WTC11 (cell line): Measurements from ENCODE around the gene DLX6. TPM values are rescaled to one million over a fixed set of nuclear protein-coding genes. Genes with fewer than 3 reads are reported as not detected.
A peak's percentile ranks its signal among the peaks of the same experiment; 100 is the strongest.

ENCODE experiments used
- ATAC-seq: fragments of 200-7000 bp; cut with Tn5 transposase; 2 replicates; pipeline ENCODE4 v1.10.0; 2021; ENCODE audit warnings: mild to moderate bottlenecking, moderate library complexity
- CTCF ChIA-PET: fragments of 300-600 bp; sonication (Branson Sonifier 250); formaldehyde crosslinking; loops from one replicate; lab custom pipeline; 2021; ENCODE audit warnings: antibody characterized with exemption; lab: Charles Lee
- POLR2A ChIA-PET: fragments of 350-600 bp; sonication (Branson Sonifier 250); formaldehyde crosslinking; loops from one replicate; lab custom pipeline; 2021; ENCODE audit warnings: antibody characterized with exemption; lab: Charles Lee
- DNase-seq: peaks from one replicate; pipeline ENCODE4 v3.0.0; 2021; ENCODE audit warnings: low spot score
- H3K27ac Mint-ChIP-seq: 2 replicates; pipeline ENCODE4 v1.8.0; 2021; ENCODE audit warnings: mixed read lengths
- H3K27me3 Mint-ChIP-seq: 2 replicates; pipeline ENCODE4 v1.8.0; 2021; ENCODE audit warnings: low read depth, mild to moderate bottlenecking, moderate library complexity, mixed read lengths
- H3K36me3 Mint-ChIP-seq: 2 replicates; pipeline ENCODE4 v1.8.0; 2021; ENCODE audit warnings: mixed read lengths
- H3K4me1 Mint-ChIP-seq: 2 replicates; pipeline ENCODE4 v1.8.0; 2022; ENCODE audit warnings: mixed read lengths
- H3K4me3 Mint-ChIP-seq: 2 replicates; pipeline ENCODE4 v1.8.0; 2021; ENCODE audit warnings: mild to moderate bottlenecking, moderate library complexity, mixed read lengths
- H3K9me3 Mint-ChIP-seq: 2 replicates; pipeline ENCODE4 v1.8.0; 2021; ENCODE audit warnings: mixed read lengths
- CREM ChIP-seq: sonication (generic); formaldehyde crosslinking; IDR thresholded peaks from 2 replicates; pipeline ENCODE4 v1.8.1; 2022; ENCODE audit warnings: mild to moderate bottlenecking, missing genetic modification reagents, moderate library complexity
- EMX1 ChIP-seq: fragments of 250-450 bp; sonication (Bioruptor Pico); IDR thresholded peaks from 2 replicates; pipeline ENCODE4 v1.8.0; 2021; ENCODE audit warnings: mild to moderate bottlenecking
- ESRRA ChIP-seq: sonication (generic); formaldehyde crosslinking; IDR thresholded peaks from 2 replicates; pipeline ENCODE4 v1.8.1; 2022; ENCODE audit warnings: mild to moderate bottlenecking, missing genetic modification reagents, borderline replicate concordance
- MAX ChIP-seq: sonication (generic); formaldehyde crosslinking; IDR thresholded peaks from 2 replicates; pipeline ENCODE4 v1.8.0; 2022; ENCODE audit warnings: mild to moderate bottlenecking, missing genetic modification reagents
- MXD4 ChIP-seq: fragments of 250-450 bp; sonication (Bioruptor Pico); IDR thresholded peaks from 2 replicates; pipeline ENCODE4 v1.8.0; 2021; ENCODE audit warnings: mild to moderate bottlenecking, moderate library complexity, borderline replicate concordance
- PREB ChIP-seq: sonication (generic); formaldehyde crosslinking; IDR thresholded peaks from 2 replicates; pipeline ENCODE4 v1.8.1; 2022; ENCODE audit warnings: mild to moderate bottlenecking, missing genetic modification reagents, moderate library complexity, borderline replicate concordance
- SMAD4 ChIP-seq: sonication (generic); formaldehyde crosslinking; IDR thresholded peaks from 2 replicates; pipeline ENCODE4 v1.8.0; 2022; ENCODE audit warnings: mild to moderate bottlenecking, missing genetic modification reagents
- STAT6 ChIP-seq: sonication (generic); formaldehyde crosslinking; conservative IDR thresholded peaks from 2 replicates; pipeline ENCODE4 v1.8.1; 2023; ENCODE audit warnings: mild to moderate bottlenecking, low read depth, missing genetic modification reagents, moderate library complexity
- TEAD1 ChIP-seq: sonication (generic); formaldehyde crosslinking; IDR thresholded peaks from 2 replicates; pipeline ENCODE4 v1.8.0; 2022; ENCODE audit warnings: mild to moderate bottlenecking, missing genetic modification reagents
- ZBTB43 ChIP-seq: sonication (generic); formaldehyde crosslinking; IDR thresholded peaks from 2 replicates; pipeline ENCODE4 v1.8.1; 2023; ENCODE audit warnings: mild to moderate bottlenecking, missing genetic modification reagents
- ZNF263 ChIP-seq: sonication (generic); formaldehyde crosslinking; IDR thresholded peaks from 2 replicates; pipeline ENCODE4 v1.8.1; 2022; ENCODE audit warnings: low read depth, mild to moderate bottlenecking, moderate library complexity, missing genetic modification reagents
- ZNF317 ChIP-seq: sonication (generic); formaldehyde crosslinking; IDR thresholded peaks from 2 replicates; pipeline ENCODE4 v1.8.1; 2023; ENCODE audit warnings: low read depth, mild to moderate bottlenecking, moderate library complexity, missing genetic modification reagents, borderline replicate concordance
- ZNF416 ChIP-seq: fragments of 250-450 bp; sonication (Bioruptor Pico); IDR thresholded peaks from 2 replicates; pipeline ENCODE4 v1.9.0; 2021; ENCODE audit warnings: mild to moderate bottlenecking, inconsistent platforms
- ZNF671 ChIP-seq: fragments of 250-450 bp; sonication (Bioruptor Pico); IDR thresholded peaks from 2 replicates; pipeline ENCODE4 v1.8.0; 2021; ENCODE audit warnings: mild to moderate bottlenecking
- total RNA-seq: library from RNA; stranded (reverse); gene quantifications from 3 replicates; pipeline ENCODE4 v1.2.3, GENCODE V29; 2021
- TF ChIP-seq, protein P1 (sequence below): sonication (generic); formaldehyde crosslinking; IDR thresholded peaks from 2 replicates; pipeline ENCODE4 v1.8.0; 2023; ENCODE audit warnings: mild to moderate bottlenecking, missing genetic modification reagents

Gene DLX6
- total RNA-seq, 1 experiment from 2014 or later = 0.09 TPM

DNA sequence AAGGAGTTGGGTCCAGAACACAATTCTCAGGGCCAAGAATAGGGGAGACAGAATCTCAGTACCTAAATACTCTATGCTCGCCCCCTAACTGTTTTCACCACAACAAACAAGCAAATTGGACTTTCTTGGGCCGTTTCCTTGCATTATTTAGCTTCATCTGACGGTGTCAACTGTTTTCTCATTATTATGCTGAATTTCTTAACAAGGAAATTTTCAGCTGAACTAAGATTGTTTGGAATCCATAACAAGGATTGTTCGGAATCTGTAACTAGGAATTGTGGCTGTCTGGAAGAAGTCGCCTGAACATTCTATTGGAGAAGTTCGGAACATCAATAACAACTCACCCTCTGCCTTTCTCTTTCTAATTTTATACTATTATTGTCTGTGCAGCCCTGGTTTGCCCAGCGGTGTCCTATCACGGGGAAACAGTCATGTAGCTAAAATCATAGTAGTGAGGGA, 15.5 kb upstream of the DLX6 start (continued):
- TF ChIP-seq PREB = no peak
- no peak for TF ChIP-seq ESRRA
- TF ChIP-seq EMX1 (CRISPR knock-in tag) = no peak
- TF ChIP-seq MXD4 = no peak
- no peak for TF ChIP-seq STAT6 (CRISPR knock-in tag)
- no peak for TF ChIP-seq ZNF317 (CRISPR knock-in tag)
- no peak for TF ChIP-seq ZNF671 (CRISPR knock-in tag)

DNA sequence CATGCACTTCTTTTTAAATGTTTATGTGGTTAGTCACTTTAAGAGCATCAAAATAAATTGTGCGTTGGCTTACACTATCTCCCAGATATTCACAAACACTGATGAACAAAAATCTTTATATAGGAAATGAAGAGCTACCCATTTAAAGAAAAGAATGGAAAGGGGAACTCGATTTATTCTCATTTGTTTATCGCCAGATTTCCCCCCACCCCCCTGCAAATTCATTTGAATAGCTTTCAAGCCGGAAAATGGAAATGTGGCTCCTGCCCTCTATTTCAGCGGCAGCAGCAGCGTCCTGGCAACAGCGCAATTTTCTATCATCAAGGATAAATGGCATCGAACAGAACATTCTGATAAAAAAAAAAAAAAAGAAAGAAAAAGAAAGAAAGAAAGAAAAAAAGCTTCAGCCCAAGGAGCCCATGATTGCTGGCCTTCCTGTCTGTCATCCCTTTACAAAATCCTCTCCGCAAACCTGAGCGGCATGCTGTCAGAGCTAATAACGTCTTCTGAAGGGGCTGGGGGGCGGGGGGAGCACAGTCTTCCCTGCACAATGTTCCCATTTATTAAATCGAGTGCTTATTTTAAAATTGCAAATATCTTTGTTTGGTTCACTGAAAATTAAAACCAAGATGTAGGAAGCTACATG, 13.7 kb upstream of the DLX6 start:
- no peak for DNase-seq
- H3K9me3 Mint-ChIP-seq = no peaks in the 10 kb centered on the region
- ChIA-PET CTCF (interaction anchor here (0.6 to 1.6 kb wide), 4 partner anchors 15 to 907 kb away, joined by 4 to 9 read pairs (median 6); no protein-coding TSS in a partner anchor), POLR2A (interaction anchor here (0.6 to 2.5 kb wide), 4 partner anchors 14 to 576 kb away, joined by 3 to 10 read pairs (median 6); partner anchors contain the start of gene DLX6)
- H3K4me1 Mint-ChIP-seq = peaks cover 54% of the 10 kb centered on the region
- H3K27me3 Mint-ChIP-seq = peaks cover 100% of the 10 kb centered on the region
- H3K4me3 Mint-ChIP-seq = peak overlapping the region; percentile 67
- H3K27ac Mint-ChIP-seq = no peak overlapping the region
- TF ChIP-seq MAX (CRISPR knock-in tag) = no peak
- TF ChIP-seq, protein P1, sequence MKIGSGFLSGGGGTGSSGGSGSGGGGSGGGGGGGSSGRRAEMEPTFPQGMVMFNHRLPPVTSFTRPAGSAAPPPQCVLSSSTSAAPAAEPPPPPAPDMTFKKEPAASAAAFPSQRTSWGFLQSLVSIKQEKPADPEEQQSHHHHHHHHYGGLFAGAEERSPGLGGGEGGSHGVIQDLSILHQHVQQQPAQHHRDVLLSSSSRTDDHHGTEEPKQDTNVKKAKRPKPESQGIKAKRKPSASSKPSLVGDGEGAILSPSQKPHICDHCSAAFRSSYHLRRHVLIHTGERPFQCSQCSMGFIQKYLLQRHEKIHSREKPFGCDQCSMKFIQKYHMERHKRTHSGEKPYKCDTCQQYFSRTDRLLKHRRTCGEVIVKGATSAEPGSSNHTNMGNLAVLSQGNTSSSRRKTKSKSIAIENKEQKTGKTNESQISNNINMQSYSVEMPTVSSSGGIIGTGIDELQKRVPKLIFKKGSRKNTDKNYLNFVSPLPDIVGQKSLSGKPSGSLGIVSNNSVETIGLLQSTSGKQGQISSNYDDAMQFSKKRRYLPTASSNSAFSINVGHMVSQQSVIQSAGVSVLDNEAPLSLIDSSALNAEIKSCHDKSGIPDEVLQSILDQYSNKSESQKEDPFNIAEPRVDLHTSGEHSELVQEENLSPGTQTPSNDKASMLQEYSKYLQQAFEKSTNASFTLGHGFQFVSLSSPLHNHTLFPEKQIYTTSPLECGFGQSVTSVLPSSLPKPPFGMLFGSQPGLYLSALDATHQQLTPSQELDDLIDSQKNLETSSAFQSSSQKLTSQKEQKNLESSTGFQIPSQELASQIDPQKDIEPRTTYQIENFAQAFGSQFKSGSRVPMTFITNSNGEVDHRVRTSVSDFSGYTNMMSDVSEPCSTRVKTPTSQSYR (CRISPR knock-in tag) = no peak
- H3K36me3 Mint-ChIP-seq = no peaks in the 10 kb centered on the region
- ATAC-seq = no peak

DNA sequence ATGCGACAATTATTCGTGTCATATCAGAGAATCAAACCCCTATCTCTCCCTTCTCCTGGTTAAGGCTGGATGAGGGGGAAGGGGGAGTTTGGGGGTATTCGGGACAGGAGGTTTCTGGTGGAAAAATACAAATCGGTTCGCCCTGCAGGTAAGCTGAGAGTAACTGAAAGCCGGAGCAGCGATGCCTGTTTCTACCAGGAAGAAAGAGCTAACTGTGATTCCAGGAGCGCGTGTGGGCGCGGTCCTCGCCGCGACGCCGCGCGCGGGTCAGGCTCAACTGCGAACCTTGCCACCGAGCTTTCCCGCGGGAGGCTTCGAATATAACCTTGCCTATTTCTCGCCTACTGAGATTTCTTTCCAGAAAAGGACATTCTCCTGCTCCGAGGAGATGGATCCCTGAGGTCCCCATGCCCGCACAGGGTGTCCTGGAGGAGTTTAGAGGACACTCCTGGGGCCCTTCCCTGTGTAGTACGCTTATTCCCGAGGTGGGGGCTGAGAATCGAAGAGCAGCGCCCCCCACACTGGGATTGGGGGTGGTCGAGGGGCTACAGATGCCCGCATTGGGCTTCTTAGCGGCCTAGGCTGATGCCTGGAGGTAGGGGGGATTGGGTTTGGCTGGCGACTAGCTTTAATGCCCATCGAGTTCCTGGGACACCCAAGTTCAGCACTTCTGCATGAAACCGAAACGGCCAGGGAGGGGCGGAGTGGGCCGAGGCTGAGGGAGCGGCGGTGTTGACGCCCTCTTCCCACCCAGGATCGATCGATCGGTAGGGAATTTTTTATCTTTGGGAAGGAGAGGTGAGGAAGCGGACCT, 13.0 kb upstream of the DLX6 start:
- peaks cover 62% of the 10 kb centered on the region for H3K4me1 Mint-ChIP-seq
- ATAC-seq (peak; percentile 3; the same call in 1 of the 2 replicates), DNase-seq (no peak)
- no peaks in the 10 kb centered on the region for H3K9me3 Mint-ChIP-seq
- POLR2A ChIA-PET = interaction anchor here (0.6 to 2.5 kb wide), 4 partner anchors 13 to 577 kb away, joined by 3 to 10 read pairs (median 6); partner anchors contain the start of gene DLX6
- CTCF ChIA-PET = interaction anchor here (0.6 to 1.6 kb wide), 4 partner anchors 14 to 908 kb away, joined by 4 to 9 read pairs (median 6); no protein-coding TSS in a partner anchor
- TF ChIP-seq SMAD4 (CRISPR knock-in tag) (no peak), CREM (CRISPR knock-in tag) (no peak), PREB (no peak), ZNF416 (CRISPR knock-in tag) (no peak), ZBTB43 (CRISPR knock-in tag) (no peak), ZNF263 (no peak), TEAD1 (CRISPR knock-in tag) (no peak)
- peaks cover 100% of the 10 kb centered on the region for H3K27me3 Mint-ChIP-seq
- no peak overlapping the region for H3K27ac Mint-ChIP-seq
- H3K4me3 Mint-ChIP-seq = peak overlapping the region; percentile 67
- no peaks in the 10 kb centered on the region for H3K36me3 Mint-ChIP-seq
